Regular cardiac myocyte (primary cell): ENCODE results near the gene TMPO. TPM values are rescaled to one million over a fixed set of nuclear protein-coding genes. Genes with fewer than 3 reads are reported as not detected.

Experiments used
- total RNA-seq: library from RNA; depleted of rRNA; stranded (reverse); fragments of >200 nt; gene quantifications from 2 replicates; pipeline ENCODE4 v1.2.3, GENCODE V29; 2014

The TMPO gene, protein sequence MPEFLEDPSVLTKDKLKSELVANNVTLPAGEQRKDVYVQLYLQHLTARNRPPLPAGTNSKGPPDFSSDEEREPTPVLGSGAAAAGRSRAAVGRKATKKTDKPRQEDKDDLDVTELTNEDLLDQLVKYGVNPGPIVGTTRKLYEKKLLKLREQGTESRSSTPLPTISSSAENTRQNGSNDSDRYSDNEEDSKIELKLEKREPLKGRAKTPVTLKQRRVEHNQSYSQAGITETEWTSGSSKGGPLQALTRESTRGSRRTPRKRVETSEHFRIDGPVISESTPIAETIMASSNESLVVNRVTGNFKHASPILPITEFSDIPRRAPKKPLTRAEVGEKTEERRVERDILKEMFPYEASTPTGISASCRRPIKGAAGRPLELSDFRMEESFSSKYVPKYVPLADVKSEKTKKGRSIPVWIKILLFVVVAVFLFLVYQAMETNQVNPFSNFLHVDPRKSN
- total RNA-seq: 49.9 and 173 TPM in 2 replicates

GRCh38 chr12:98515287-98516110 lies at the start of gene TMPO:
TSS of gene TMPO (plus strand) at chr12:98515590. CDS start at chr12:98515868, 278 bp downstream.

GRCh38 chr12:98593351-98594049 lies 78.1 kb downstream of the TMPO start, which contains the start of gene SLC25A3:
TSS of gene SLC25A3 (plus strand) at chr12:98593686. CDS start at chr12:98593979, 293 bp downstream.

Other genes starting within 250 kb of the TMPO start
- gene SLC25A3, start 78.1 kb downstream of the TMPO start, total RNA-seq: 497 and 577 TPM in 2 replicates
- 95.3 and 109 TPM in 2 replicates for gene IKBIP, start 129.2 kb downstream of the TMPO start, total RNA-seq
- gene APAF1, start 129.7 kb downstream of the TMPO start, total RNA-seq: 30.7 and 39.3 TPM in 2 replicates